Measurements from ENCODE around the gene TAAR1. TPM values are rescaled to one million over a fixed set of nuclear protein-coding genes. Genes with fewer than 3 reads are reported as not detected.
"Not testable (repeated sequence)": the region's sequence is repeated elsewhere in the genome, so short reads cannot be mapped to it uniquely, and the experiment has no call there.

The TAAR1 gene
- polyA plus RNA-seq, 4 donors: 0.15 to 0.32 (median 0.17) TPM; not detected in 1

GRCh38 chr6:132663661-132664060 lies 4.7 kb upstream of the TAAR1 start:
- DNase-seq (ENCODE audit: low read depth in 4 of 4, low spot score in 3 of 4): no peak

GRCh38 chr6:132661906-132662305 lies 2.9 kb upstream of the TAAR1 start:
- no peak for DNase-seq (ENCODE audit: low read depth in 4 of 4, low spot score in 3 of 4)

GRCh38 chr6:132651062-132651461 lies 7.9 kb downstream of the TAAR1 start:
- DNase-seq (ENCODE audit: low read depth in 4 of 4, low spot score in 3 of 4): no peak

DNA sequence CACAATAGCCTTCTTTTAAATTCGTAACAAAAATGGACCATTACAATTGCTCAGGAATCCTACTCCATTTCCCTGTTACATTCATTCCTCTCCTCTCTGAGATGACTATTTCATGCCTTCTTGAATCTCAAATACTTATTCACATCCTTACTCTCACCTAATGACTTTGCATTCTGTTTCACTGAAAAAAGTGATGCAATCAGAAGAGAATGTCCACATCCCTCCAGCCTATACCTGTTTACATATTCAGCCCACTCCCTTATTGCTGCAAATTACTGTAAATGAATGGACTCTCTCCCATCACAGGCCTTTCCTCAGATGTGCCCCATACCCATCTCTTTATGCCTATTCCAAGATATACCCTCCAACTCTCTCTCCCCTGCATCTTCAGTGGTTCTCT lies 8.6 kb downstream of the TAAR1 start:
- DNase-seq (ENCODE audit: low read depth in 4 of 4, low spot score in 3 of 4): no peak

- DNase-seq (ENCODE audit: low read depth in 4 of 4, low spot score in 3 of 4): no peak
Measured at GRCh38 chr6:132648828-132649227, 10.2 kb downstream of the TAAR1 start.

GRCh38 chr6:132648356-132648755 lies 10.6 kb downstream of the TAAR1 start:
- DNase-seq (ENCODE audit: low read depth in 4 of 4, low spot score in 3 of 4): no peak

DNA sequence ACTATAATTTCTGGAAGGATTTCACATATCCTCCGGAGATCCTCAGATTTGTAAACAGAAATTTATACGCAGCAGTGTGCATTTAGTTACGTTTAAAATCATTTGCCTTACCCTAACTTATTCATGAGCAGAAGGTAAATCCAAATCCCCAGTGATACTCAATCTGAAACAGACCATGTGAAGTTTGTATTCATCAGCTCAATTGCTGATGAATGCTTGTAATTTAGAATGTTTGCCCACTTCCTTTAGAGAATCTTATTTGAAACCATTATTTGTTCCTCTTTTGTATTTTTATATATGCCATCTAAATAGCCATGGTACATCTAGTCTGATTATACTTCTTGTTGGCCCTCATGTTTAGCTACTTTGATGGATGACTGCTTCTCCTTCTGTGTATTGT lies 15.4 kb downstream of the TAAR1 start:
- no peak for DNase-seq (ENCODE audit: low read depth in 4 of 4, low spot score in 3 of 4)

DNA sequence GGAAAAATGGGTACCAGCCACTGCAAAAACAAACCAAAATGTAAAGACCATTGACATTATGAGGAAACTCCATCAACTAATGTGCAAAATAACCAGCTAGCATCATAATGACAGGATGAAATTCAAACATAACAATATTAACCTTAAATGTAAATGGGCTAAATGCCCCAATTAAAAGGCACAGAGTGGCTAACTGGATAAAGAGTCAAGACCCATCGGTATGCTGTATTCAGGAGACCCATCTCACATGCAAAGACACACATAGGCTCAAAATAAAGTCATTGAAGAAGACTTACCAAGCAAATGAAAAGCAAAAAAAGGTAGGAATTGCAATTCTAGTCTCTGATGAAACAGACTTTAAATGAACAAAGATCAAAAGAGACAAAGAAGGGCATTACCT lies 21.8 kb downstream of the TAAR1 start:
- not testable (repeated sequence) for DNase-seq (ENCODE audit: low read depth in 4 of 4, low spot score in 3 of 4)

DNA sequence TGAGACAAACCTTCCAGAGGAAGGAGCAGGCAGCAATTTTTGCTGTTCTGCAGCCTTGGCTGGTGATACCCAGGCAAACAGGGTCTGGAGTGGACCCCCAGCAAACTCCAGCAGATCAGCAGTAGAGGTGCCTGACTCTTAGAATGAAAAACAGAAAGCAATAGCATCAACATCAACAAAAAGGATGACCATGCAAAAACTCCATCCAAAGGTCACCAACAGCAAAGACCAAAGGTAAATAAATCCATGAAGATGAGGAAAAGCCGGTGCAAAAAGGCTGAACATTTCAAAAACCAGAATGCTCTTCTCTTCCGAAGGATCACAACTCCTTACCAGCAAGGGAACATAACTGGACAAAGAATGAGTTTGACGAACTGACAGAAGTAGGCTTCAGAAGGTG lies 23.1 kb downstream of the TAAR1 start:
- DNase-seq (ENCODE audit: low read depth in 4 of 4, low spot score in 3 of 4): not testable (repeated sequence)

DNA sequence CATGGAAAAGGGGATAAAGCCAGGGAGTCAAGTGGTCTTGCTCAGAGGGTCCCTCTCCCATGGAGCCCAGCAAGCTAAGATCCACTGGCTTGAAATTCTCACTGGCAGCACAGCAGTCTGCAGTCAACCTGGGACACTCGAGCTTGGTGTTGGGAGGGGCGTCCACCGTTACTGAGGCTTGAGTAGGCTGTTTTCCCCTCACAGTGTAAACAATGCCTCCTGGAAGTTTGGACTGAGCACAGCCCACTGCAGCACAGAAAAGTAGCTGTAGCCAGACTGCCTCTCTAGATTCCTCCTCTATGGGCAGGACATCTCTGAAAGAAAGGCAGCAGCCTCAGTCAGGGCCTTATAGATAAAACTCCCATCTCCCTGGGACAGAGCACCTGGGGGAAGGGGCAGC lies 23.7 kb downstream of the TAAR1 start:
- DNase-seq (ENCODE audit: low read depth in 4 of 4, low spot score in 3 of 4): not testable (repeated sequence)

GRCh38 chr6:132634796-132635195 lies 24.2 kb downstream of the TAAR1 start:
- DNase-seq (ENCODE audit: low read depth in 4 of 4, low spot score in 3 of 4): no peak

DNA sequence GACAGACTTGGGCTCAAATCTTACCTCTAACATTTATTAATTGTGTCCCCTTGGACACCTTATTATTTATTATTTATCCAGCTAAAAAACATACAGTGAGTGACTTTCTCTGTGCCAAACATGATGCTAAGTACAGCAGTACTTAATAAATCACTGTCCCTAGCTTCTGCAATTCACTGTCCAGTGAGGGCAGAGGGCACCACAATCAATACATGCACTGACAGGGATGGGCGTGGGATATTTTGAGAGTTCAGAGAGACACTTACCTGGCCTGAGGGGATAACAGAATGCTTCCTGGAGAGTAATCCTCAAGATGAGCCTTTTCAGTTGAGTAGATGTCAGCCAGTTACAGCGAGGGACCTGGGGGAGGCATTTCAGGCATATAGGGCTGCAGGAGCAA lies 25.6 kb downstream of the TAAR1 start:
- no peak for DNase-seq (ENCODE audit: low read depth in 4 of 4, low spot score in 3 of 4)

GRCh38 chr6:132624175-132624574 lies 34.8 kb downstream of the TAAR1 start, which contains the start of gene TAAR2:
TSS of gene TAAR2 (minus strand) at chr6:132624275. CDS start at chr6:132624275, 0 bp downstream.
- DNase-seq (ENCODE audit: low read depth in 4 of 4, low spot score in 3 of 4): no peak

DNA sequence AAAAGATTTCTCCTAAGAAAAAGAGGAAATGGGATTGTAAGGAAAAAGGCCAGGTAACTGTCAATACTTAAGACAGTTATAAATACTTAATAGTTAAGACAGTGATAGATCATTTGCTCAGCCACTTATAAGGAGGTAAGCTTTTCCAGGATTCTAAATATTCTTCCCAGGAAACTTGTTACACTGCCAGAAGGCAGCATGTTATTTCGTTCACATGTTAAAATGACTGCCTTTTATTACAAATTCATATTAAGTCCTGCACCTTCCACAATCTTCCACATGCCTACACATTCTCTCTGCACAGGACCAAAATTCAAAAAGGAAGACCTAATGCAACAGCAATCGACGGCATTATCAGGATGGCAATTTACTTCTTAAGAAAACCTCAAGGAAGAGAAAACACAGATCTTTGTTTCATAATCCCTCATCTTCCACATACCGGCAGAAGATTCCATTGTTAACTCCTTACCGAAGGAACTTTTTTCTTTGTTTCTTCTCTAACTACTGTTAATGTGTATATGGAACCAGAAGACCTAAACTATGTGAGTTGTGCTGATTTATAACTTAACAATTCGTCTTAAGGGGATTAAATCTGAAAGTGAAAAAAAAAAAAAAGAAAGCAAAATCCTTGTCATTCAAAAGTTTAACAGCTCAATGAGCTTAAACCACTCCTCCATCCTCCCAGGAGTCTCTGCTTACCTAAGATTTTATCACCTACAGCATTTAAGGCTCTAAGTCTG lies 35.7 kb downstream of the TAAR1 start:
- DNase-seq (ENCODE audit: low read depth in 4 of 4, low spot score in 3 of 4): no peak

GRCh38 chr6:132616677-132617076 lies 42.3 kb downstream of the TAAR1 start:
- DNase-seq (ENCODE audit: low read depth in 4 of 4, low spot score in 3 of 4): no peak

DNA sequence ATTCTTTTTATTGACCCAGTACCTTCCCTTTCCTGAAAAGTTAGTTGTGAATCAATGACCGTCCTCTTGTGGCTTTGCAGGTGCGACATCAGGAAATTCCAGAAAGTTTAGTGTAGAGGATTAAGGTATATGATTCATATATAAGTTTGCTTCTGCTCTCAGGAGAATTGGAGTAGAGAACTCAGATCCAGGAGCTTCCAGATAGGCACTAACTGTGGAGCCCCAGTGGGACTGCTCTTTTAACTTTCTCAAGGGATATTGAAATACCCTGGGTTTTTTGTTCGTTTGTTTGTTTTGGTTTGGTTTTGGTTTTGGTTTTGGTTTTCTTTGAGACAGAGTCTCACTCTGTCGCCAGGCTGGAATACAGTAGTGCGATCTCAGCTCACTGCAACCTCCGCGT lies 44.4 kb downstream of the TAAR1 start:
- DNase-seq (ENCODE audit: low read depth in 4 of 4, low spot score in 3 of 4): no peak

- DNase-seq (ENCODE audit: low read depth in 4 of 4, low spot score in 3 of 4): no peak
Measured at GRCh38 chr6:132612449-132613108, 46.4 kb downstream of the TAAR1 start.

DNA sequence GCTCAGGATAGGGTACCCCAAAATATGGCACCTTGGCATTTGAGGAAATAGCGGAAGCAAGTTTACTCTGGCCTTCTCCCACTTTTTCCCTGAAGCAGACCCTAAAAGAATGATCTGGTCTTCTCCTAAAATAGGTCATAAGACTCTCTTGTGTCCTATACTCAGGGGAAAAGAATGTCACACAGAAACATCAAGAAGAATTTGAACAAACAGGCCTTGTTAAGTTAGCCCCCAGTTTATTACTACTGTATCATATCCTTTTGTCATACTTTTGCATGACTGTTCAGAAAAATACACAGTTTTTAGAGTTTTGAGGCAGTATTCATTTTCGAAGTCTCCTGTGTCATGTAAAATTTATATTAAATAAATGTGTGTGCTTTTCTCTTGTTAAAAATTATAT lies 47.4 kb downstream of the TAAR1 start:
- DNase-seq (ENCODE audit: low read depth in 4 of 4, low spot score in 3 of 4): no peak

DNA sequence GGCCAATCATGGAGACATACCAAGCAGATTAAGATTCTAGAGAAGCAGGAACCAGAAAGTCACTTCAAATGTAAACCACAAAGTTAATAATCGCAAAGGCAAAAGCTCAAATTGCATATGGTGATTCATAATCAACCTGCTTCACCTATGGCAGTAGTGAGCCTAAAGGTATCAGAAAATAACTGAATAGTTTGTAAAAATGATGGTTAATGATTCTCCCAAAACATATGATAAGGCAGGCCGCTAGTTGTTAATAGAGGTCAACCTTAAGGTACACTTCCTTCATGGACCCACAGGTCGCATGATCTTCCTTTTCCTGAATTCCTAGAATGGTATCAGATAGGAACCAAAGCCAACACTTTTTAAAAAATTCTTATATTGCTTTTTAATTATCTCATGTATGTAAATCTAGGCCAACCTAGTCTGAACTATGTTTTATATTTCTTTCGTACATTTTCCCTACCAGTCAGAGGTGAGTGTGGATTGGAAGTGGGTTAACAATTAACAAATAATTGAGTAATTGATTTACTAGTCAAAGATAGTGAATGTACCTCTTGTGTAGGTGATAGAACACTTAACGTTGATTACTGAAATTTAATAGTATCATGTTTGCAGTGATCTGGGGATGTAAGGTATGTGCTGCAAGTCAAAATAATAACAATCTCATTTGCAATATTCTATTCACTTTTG lies 51.3 kb downstream of the TAAR1 start:
- no peak for DNase-seq (ENCODE audit: low read depth in 4 of 4, low spot score in 3 of 4)

- no peak for DNase-seq (ENCODE audit: low read depth in 4 of 4, low spot score in 3 of 4)
Measured at GRCh38 chr6:132604635-132605152, 54.3 kb downstream of the TAAR1 start.

DNA sequence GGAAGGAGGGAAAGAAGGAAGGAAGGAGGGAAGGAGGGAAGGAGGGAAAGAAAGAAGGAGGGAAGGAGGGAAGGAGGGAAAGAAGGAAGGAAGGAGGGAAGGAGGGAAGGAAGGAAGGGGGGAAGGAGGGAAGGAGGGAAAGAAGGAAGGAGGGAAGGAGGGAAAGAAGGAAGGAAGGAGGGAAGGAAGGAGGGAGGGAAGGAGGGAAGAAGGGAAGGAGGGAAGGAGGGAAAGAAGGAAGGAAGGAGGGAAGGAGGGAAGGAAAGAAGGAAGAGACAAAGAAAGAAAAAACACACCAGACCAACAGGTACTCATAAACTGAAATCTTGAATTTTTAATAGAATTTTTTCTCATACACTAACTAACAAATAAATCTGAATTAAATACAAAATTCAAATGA lies 58.1 kb downstream of the TAAR1 start:
- not testable (repeated sequence) for DNase-seq (ENCODE audit: low read depth in 4 of 4, low spot score in 3 of 4)
